Stimulated activated CD8-positive, alpha-beta memory T cell treated with anti-CD3 and anti-CD28 coated beads, Interleukin-4, amount 100 ng/mL, for 24 hours (primary cell): ENCODE results near the gene BMP4.
"Not testable (repeated sequence)": the region's sequence is repeated elsewhere in the genome, so short reads cannot be mapped to it uniquely, and the experiment has no call there.

Experiments
- DNase-seq: peaks from one replicate; pipeline ENCODE4 v3.0.0-alpha.2; 2020; ENCODE audit warnings: low read depth

BMP4 gene

DNA sequence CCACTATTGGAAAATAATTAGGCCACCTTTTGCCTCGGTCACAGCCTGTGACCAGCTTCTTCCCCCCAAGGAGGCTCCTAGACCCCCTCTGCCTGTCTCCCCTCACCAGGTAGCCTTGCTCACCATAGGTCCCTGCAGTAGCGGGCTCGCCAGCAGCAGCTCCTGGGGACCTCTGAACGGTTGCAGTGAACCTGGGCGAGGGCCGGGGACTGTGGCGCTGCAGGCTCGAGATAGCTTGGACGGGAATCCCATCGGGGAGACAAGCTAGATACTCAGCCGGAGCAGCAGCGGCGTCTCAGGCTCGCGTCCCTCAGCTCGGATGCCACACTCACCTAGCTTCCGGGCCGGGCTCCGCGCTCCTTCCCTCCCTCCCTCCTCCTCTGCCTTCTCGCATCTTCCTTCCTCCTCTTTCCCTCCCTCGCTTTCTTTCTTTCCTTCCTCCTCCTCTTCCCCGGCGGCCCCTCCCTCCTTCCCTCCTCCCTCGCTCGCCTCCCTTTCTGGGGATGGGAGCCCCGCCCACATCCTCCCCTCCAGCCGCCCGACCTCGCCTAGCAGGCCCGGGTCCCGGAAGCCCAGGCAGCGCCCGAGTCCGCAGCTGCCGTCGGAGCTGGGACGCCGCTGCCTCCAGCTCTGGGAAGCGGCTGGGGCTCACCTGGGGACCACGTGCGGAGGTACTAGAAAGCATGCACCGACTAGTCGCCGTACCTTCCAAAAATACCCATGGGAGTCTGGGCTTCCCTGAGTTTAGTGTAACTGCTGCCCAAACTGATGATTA is at the start of gene BMP4:
Gene BMP4, minus strand, starts transcription at position 399 of the 775 bp plus-strand sequence. CDS start 4,603 bp downstream, outside the sequence.
- no peak for DNase-seq

DNA sequence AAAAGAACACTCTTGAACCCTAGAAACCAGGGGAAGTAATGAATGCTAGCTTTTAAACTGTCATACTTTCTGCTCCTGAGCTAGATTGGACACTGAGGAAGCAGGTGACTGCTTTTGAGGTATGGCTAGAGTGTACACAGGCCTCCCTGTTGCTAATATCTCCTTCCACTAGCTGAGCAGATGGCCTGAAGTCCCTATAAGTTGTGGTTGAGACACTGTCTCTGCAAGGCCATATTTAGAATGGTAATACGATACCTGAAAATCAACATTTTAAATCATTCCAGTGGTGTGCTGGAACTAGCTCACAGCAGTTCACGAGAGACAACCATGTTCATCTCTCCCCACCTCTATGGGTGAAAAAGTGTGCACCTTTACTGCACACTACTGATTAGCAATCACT is 46.4 kb upstream of the BMP4 start:
- DNase-seq = no peak

DNA sequence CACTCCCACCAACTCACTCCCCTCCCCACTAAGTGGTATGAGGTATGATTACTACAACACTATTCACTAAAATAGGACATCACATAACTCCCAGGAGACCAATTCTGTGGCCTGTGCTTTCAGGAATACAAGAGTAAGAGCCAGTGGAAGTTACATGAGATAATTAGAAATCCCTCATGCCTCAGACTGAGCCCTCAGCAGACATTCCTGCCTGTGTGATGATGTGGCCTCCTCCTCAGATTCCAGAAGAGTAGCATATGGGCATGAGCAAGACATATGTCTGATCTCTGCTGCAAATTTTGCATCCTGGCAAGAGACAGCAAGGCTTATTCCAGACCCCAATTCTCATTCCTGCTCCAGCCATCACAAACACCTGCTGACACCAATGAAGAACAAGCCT is 46.0 kb upstream of the BMP4 start:
- no peak for DNase-seq

DNA sequence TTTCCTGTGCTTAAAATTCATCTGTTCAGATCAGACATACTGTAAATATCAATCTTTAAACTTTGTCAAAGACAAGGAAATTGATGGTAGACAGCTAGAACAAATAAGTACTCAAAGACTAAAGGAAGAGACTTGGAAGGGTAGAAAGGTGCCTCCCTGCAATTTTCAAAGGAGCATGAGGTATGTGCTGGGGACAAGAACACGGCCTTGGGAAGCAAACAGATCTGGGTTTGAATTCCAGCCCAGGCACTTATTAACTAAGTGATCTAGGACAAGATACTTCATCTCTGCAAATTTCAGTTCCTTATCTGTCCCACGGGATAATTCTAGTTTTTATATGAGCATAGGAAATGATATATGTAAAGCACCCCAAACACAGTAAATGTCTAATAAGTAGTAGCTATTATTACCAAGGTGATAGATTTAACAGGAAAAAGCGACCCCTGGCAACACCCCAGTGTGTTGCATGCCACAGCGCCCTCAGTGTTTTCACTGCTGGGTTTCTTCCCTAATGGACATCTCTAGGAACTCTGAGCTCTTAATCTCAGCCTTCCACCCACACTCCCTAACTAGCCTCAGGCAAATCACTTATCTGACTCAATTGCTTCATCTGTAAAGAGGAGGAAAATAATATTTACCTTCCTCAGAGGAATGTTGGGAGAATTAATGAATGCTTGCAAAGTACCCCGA is 44.7 kb upstream of the BMP4 start:
- no peak for DNase-seq

DNA sequence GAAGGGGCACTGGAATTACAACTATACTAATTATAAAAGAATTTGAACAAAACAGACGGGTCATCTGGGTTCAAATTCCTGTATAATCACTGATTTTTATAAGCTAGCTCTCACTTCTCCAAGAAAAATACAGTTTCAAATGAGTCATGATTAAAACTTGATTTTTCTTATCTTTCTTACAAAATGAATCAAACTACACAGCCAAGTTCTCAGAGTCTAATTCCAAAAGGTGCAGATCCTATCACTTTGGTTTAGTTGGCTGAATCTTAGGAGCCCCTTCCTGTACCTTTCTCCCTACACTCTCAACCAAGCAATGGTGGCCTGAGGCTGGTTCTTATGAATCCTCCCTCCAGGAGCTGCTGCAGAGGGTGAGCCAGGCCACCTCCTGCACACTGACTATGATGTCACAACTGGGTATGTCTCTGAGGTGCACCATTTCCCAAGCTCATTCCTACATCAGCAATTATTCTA is 43.8 kb upstream of the BMP4 start:
- no peak for DNase-seq

DNA sequence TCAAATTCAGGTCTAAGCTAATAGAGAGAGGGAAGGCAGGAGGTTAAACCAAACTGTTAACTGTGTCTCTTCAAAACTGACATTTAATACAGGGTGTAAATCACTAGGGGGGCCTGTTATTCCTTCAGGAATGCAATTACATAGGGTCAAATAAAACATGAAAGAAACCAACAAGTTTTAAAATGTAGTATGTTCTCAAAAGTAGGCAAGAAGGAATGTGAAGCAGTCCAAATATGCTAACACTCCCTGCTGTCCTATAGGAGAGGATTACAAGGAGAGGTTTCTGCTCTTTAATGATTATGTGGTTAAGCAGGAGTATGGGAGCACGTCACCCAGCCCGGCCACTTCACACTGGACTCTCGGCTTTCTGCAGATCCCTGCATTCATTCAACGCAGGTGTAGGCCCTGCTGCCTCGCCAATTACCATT is 42.5 kb upstream of the BMP4 start:
- DNase-seq = no peak

DNA sequence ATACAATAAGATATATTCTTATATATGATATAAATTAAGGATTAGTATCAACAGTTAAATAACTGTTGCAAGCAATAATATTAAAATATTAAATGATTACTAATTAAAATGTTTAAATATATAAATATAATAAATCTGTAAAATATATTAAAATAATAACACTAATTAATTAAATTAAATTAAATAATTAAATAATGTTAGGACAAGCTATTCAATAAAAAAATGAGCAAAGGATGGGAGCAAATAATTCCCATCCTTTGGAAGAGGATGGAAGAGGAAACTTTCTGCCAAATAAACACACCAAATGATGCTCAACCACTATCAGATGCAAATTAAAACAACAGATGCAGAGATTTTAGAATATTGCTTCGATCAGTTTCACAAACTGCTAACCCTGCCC is 39.4 kb upstream of the BMP4 start:
- no peak for DNase-seq

DNA sequence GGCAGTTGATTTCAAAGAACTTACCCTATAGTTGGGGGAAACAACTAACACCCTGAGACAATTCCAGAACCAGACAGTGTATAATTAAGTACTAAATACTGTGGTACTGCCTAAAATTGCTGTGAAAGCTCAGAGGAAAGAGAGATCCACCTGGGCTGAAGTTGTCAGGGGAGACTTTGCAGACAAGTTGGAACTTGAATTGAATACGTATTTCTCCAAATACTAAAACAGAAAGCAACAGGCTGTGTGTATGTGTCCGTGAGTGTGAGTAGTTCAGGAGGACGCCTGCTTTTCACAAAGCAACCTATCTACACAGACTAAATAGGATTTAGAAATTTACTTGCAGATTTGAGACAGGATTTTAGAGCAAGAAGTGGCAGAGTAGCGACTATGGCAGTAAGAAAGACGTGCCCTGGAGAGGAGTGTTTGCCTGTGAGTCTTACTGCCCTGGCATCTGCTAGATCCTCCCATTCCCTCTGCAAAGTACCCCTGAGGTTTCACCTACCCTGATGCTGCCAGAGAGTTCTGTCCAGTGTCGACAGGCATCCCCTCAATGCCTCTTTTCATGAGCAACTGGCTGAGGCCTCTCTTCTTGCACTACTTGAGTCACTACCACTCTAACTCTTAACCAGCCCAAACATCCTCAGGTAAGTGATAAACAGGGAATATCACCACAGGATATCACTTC is 37.4 kb upstream of the BMP4 start:
- DNase-seq = no peak

DNA sequence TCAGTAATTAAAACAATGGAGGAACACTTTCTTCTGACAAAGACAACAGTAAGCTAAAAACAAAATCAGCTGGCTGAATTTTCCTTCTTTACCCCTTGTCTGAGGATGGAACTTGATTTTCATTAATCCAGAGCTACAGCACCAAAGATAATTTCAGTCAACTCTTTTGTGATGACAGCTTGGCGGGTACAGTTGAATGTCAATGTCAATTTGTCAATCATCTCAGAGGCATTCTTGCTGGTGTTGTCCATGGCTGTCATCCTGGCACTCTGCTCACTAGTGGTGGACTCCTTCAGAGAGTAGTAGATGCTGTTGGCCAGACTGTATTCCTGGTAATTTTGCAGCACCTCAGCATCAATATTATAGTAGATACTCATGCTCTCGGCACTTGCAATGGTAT is 34.4 kb upstream of the BMP4 start:
- DNase-seq = no peak

DNA sequence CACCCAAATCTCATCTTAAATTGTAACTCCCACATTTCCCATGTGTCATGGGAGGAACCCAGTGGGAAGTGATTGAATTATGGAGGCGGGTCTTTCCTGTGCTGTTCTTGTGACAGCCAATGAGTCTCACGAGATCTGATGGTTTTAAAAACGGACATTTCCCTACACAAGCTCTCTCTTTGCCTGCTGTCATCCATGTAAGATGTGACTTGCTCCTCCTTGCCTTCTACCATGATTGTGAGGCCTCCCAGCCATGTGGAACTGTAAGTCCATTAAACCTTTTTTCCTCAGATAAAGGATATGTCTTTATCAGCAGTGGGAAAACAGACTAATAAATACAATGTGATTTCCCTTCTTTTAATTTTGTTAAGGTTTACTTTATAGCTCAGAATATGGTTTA is 30.1 kb upstream of the BMP4 start:
- DNase-seq = not testable (repeated sequence)

DNA sequence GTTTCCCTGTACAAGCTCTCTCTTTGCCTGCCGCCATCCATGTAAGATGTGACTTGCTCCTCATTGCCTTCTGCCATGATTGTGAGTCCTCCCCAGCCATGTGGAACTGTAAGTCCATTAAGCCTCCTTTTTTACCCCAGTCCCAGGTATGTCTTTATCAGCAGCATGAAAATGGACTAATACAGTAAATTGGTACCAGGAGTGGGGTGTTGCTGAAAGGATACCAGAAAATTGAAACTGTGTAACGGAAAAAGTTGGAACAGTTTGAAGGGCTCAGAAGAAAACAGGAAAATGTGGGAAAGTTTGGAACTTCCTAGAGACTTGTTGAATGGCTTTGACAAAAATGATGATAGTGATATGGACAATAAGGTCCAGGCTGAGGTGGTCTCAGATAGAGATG is 28.3 kb upstream of the BMP4 start:
- DNase-seq = not testable (repeated sequence)

DNA sequence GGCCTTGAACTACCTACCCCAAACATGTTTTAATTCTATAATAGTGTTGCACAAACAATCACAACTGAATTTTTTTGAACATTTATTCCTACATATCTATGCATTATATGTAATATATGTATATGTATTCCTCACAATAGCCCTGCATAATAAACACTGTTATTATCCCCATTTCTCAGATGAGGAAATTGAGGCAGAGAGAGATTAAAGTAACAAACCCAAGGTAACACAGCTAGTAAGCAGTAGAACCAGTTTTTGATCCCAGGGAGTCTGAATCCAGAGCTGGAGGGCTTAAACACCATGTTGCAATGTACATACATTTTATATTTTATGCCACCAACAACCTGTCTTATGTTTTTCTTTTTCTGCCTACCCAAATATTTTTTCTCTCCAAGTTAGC is 26.5 kb upstream of the BMP4 start:
- DNase-seq = no peak

DNA sequence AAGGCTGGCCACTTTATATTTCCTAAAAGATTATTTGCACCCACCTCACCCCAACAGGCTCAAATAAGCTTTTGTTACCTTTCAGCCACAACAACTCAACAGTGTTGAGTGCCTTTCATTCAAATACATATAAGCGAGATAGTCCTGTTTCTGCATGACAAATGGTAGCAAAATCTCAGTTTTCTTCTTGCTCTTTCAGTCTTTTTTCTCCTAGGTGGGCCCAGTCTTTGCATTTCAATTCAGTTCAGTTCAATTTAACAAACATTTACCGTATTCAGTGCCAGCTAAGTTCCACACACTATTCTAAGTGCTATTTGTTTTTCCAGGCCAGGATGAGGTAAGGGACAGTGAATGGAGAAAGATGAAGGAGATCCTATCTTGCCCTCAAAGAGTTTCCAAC is 25.9 kb upstream of the BMP4 start:
- no peak for DNase-seq

DNA sequence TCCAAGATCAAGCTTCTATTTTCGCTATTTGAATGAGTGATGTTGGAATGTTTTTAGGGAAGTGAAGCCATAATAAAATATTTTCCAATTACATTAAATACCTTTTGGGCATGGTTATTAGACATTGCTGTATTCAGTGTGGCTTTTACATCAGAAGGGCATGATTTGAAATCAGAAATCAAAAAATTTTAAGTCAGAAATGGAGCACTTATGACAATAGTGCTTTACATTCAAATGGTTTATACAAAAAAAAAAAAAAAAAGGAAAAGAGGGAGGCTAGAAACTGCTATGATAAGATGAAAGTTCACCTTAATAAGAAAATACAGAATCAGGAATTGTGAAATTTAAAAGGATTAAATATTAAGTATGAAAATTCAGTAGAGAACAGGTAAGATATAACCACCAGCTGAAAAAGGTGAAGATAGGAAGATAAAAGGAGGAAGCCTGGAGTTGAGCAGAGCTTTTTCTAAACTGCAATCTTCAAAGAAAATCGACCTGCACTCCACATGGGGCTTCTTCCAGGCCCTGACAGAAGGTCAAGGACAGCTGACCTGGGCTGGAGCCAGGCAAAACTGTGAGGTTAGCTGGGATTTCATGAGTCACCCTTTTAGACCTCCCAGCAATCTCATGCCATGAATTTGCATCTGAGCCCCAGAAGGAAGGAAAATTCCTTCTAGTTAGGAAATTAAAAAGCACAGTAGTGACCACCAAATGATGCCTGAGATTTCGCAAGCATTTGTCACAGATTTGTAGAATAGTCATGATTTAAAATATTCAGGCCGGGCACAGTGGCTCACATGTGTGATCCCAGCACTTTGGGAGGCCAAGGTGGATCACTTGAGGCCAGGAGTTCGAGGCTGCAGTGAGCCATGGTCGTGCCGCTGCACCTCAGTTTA is 23.4 kb upstream of the BMP4 start:
- no peak for DNase-seq

DNA sequence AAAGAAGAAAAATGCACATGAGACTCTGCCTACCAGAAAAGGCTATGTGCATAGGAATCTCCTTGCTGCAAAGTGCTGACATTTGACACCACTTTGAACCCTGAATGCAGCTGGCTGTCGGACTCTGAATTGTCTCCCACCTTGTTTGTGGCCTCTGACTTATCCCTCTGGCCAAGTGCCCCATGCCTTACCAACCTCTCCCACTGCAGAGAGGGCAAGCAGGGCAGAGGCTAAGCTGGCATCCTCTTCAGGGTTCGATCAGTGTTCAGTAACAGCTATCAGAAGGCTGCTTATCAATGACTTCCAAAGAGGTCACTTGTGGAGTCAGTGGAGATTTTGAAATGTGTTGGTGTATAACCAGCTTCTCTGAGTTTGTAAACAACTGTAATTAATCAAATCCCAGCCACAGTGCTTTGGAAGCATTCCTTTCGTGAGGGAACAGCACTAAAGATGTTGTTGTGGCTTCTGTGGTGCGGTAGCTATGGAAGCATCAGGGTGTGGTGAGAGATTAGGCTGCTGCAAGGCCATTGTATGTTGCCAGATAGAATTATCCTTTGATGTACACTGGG is 22.6 kb upstream of the BMP4 start:
- DNase-seq = no peak

DNA sequence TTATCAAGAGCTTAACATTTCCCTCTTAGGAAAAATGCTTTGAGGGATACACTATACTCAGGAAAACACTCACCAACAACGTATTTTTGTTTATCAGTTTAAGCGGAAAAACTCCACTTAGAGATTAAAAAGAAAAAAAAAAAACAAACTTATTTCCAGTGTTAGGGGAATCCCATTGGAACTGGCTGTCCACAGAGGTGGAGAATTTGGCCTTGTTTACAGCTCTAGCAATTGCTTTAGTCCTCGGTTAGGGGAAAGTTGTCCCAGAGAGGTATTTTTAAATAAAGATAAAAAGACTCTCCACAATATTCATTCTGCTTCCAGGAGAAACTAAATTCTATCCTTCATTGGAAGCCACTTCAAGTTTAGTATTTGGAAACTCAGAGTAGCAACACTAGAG is 21.6 kb upstream of the BMP4 start:
- DNase-seq = no peak

DNA sequence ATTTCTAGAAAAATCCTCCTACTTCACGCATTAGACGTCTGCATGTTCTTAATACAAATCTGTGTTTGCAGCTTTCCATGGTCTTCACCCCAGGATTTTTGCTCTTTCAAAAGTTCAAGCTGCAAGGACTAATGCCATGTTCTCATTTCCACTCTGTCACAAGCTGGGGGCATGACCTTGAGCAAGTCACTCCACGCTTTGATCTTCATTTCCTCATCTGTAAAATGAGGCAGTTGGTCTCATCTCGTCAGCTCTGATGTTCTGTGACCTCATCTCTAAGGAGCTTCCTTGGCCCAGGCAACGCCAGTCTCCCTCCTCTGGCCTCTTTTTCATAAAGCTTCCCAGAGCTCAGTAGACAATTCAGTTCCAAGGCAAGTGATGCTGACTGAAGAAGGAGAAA is 18.8 kb upstream of the BMP4 start:
- DNase-seq = no peak

DNA sequence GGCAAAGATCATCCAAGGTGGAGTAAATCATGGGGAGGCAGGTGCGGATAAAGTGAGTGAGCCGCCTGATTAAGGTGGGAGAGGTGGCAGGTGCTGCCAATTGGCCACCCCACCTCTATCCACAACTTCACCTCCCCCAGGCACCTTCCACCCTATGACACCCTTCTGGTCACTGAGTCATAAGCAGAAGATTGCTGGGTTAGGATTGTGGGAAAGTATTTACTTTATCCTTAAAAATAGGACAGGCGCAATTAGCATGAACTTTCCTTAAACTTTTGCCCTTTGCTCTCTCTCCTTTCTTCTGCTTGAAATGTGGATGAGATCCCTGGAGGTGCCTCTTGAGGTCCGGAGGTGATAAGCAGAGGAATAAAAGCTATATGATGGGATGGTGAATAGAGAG is 14.9 kb upstream of the BMP4 start:
- no peak for DNase-seq

DNA sequence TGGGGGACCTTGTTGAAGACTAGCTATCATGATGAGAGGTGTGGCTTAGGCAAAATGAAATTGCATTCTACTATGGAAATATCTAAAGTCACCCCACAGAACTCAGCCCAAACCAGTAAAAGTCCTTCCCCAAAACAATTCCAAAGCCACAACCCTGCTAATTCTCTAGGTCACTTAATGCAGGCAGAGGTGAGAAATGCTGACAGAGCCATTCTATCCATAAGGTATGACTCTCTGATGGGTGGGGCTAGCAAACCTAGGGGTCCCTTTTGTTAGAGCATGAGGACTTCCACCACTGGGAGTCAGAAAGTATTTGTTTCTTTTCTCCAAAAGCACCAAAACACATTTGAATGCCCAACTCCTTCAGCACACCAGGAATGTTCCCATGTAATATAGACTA is 12.7 kb upstream of the BMP4 start:
- DNase-seq = no peak

DNA sequence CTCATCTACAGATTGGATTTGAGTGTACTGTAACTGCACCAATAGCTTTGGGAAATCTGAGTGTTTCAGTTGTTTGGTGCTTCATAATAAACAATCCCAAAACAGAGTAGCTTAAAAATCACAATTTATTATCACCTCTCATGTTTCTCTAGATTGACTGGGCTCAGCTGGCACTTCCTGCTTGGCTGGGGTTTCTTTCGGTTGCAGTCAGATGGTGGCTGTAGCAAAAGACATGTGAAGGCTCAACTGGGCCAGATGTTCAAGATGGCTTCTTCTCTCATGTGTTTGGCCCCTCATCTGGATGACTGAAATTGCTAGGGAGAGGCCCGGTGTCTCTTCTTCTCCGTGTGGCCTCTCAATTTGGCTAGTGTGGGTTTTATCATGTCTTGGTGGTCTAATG is 12.1 kb upstream of the BMP4 start:
- no peak for DNase-seq

DNA sequence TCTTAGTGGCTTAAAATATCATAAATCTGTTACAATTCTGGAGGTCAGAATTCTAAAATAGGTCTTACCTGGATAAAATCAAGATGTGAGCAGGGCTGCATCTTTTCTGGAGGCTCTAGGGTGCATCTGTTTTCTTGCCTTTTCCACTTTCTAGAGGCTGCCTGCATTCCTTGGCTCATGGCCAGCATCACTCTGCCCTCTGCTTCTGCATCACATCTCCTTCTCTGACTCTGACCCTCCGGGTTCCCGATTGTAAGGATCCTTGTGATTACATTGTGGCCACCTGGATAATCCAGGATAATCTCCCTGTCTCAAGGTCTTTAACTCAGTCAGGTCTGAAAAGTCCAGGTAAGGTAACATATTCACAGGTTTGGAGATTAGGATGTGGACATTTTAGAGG is 11.0 kb upstream of the BMP4 start:
- no peak for DNase-seq

DNA sequence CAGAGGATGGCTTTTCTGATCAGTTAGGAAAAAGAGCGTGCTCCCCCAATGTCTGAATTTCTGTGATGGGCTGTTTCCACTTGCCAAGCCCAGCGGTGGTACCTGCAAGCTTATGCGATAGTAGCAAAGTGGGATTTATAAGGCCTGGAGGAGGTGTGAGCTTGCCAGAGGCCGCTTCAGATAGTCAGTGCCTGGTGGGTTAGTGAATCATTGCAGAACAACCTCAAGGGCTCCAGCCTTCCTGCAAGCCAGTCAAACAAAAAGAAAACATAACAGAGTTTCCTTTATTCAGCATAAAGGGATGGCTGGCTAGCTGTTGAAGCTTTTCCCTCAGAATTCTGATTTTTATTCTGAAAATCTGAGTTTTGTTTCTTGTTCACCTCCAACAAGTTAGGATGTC is 7.6 kb upstream of the BMP4 start:
- no peak for DNase-seq
